ENCODE data around the gene PRAMEF12. TPM values are rescaled to one million over a fixed set of nuclear protein-coding genes. Genes with fewer than 3 reads are reported as not detected.
"Not testable (repeated sequence)": the region's sequence is repeated elsewhere in the genome, so short reads cannot be mapped to it uniquely, and the experiment has no call there.

PRAMEF12 gene
- total RNA-seq, 2 donors from 2014 or later, result not detected

- Histone ChIP-seq H3K27me3 (no peaks in the 10 kb centered on the region), H3K9me3 (peaks cover 0 to under 1% of the 10 kb centered on the region in 2 donors), H3K4me3 (no peak overlapping the region), H3K36me3 (no peaks in the 10 kb centered on the region), H3K27ac (no peak overlapping the region), H3K4me1 (no peaks in the 10 kb centered on the region)
- no peak for TF ChIP-seq CTCF (IDR thresholded peaks at IDR 0.05)
- peak; percentile 16 for DNase-seq (ENCODE audit: low spot score)
Observed at GRCh38 chr1:12778061-12778460, 4.5 kb downstream of the PRAMEF12 start.

GRCh38 chr1:12778907-12779306 lies 5.4 kb downstream of the PRAMEF12 start:
- H3K27me3 ChIP-seq, result no peaks in the 10 kb centered on the region
- no peak overlapping the region for H3K4me3 ChIP-seq
- peaks cover 0 to 6% of the 10 kb centered on the region in 2 donors for H3K9me3 ChIP-seq
- no peaks in the 10 kb centered on the region for H3K36me3 ChIP-seq
- no peak for DNase-seq (ENCODE audit: low spot score)
- no peak for TF ChIP-seq CTCF (IDR thresholded peaks at IDR 0.05)
- no peaks in the 10 kb centered on the region for H3K4me1 ChIP-seq
- H3K27ac ChIP-seq, result no peak overlapping the region

GRCh38 chr1:12781488-12781887 lies 8.0 kb downstream of the PRAMEF12 start:
- not testable (repeated sequence) for H3K4me3 ChIP-seq; H3K36me3 ChIP-seq; H3K27ac ChIP-seq; DNase-seq (ENCODE audit: low spot score); H3K27me3 ChIP-seq; H3K4me1 ChIP-seq
- peaks cover 0 to 27% of the 10 kb centered on the region in 2 donors for H3K9me3 ChIP-seq

GRCh38 chr1:12783783-12784182 lies 10.2 kb downstream of the PRAMEF12 start:
- not testable (repeated sequence) for H3K36me3 ChIP-seq; H3K27ac ChIP-seq; H3K4me1 ChIP-seq; DNase-seq (ENCODE audit: low spot score); H3K4me3 ChIP-seq; H3K27me3 ChIP-seq
- peaks cover 0 to 27% of the 10 kb centered on the region in 2 donors for H3K9me3 ChIP-seq

- DNase-seq (ENCODE audit: low spot score), result peak; percentile 7
- not testable (repeated sequence) for H3K36me3 ChIP-seq, H3K4me1 ChIP-seq, H3K4me3 ChIP-seq, H3K27ac ChIP-seq, H3K27me3 ChIP-seq
- H3K9me3 ChIP-seq, result peaks cover 0 to 27% of the 10 kb centered on the region in 2 donors
Observed at GRCh38 chr1:12784729-12785128, 11.2 kb downstream of the PRAMEF12 start.

- H3K27ac ChIP-seq; DNase-seq (ENCODE audit: low spot score): not testable (repeated sequence)
Observed at GRCh38 chr1:12791097-12791496, 17.6 kb downstream of the PRAMEF12 start, which contains the start of gene PRAMEF1. Gene PRAMEF1 (plus strand): TSS chr1:12791397. CDS start chr1:12793228, 1,831 bp downstream.

GRCh38 chr1:12798911-12799310 lies 25.4 kb downstream of the PRAMEF12 start:
- no peaks in the 10 kb centered on the region for H3K27me3 ChIP-seq
- H3K36me3 ChIP-seq, result no peaks in the 10 kb centered on the region
- no peak overlapping the region for H3K27ac ChIP-seq
- no peak overlapping the region for H3K4me3 ChIP-seq
- DNase-seq (ENCODE audit: low spot score), result no peak
- TF ChIP-seq CTCF (IDR thresholded peaks at IDR 0.05), result no peak
- no peaks in the 10 kb centered on the region for H3K4me1 ChIP-seq
- H3K9me3 ChIP-seq, result no peaks in the 10 kb centered on the region

More at GRCh38 chr1:12791097-12791496, 17.6 kb downstream of the PRAMEF12 start, which contains the start of gene PRAMEF1:
- H3K9me3 ChIP-seq, H3K4me1 ChIP-seq, H3K4me3 ChIP-seq, H3K36me3 ChIP-seq, H3K27me3 ChIP-seq: not testable (repeated sequence)

- no peak overlapping the region for H3K4me3 ChIP-seq
- TF ChIP-seq CTCF (IDR thresholded peaks at IDR 0.05), result no peak
Observed at GRCh38 chr1:12799730-12800129, 26.2 kb downstream of the PRAMEF12 start.

More at GRCh38 chr1:12799730-12800129, 26.2 kb downstream of the PRAMEF12 start:
- Histone ChIP-seq H3K9me3 (peaks cover 0 to 1% of the 10 kb centered on the region in 2 donors), H3K27ac (no peak overlapping the region), H3K27me3 (no peaks in the 10 kb centered on the region), H3K4me1 (no peaks in the 10 kb centered on the region), H3K36me3 (no peaks in the 10 kb centered on the region)
- DNase-seq (ENCODE audit: low spot score), result no peak

Data from right atrium auricular region (tissue), 2 donors.